OCI-LY7 (cell line): ENCODE data around the gene CCT8L2. TPM values are rescaled to one million over a fixed set of nuclear protein-coding genes. Genes with fewer than 3 reads are reported as not detected.
"Not testable (repeated sequence)": the region's sequence is repeated elsewhere in the genome, so short reads cannot be mapped to it uniquely, and the experiment has no call there.

ENCODE experiments used
- BruUV-seq: library from RNA; stranded (reverse); fragments of 400-500 nt; replicated peaks from 2 replicates; lab custom pipeline; 2021; lab: Mats Ljungman, UMichigan
- CTCF ChIA-PET: fragments of 300-600 bp; sonication (Branson Sonifier 250); formaldehyde crosslinking; loops from one replicate; lab custom pipeline; 2022; ENCODE audit warnings: antibody characterized with exemption; ENCODE audit not compliant: unreplicated experiment; lab: Charles Lee
- POLR2A ChIA-PET: fragments of 300-600 bp; sonication (Branson Sonifier 250); formaldehyde crosslinking; loops from one replicate; lab custom pipeline; 2022; ENCODE audit warnings: antibody characterized with exemption; lab: Charles Lee
- DNase-seq: peaks from one replicate; pipeline ENCODE4 v3.0.0-alpha.2; 2015; ENCODE audit warnings: low spot score
- H2AFZ ChIP-seq: fragments of 200-600 bp; sonication (generic), shearing (Covaris generic); 2 replicates; pipeline ENCODE4 v1.6.1; 2014; ENCODE audit warnings: mild to moderate bottlenecking, antibody characterized with exemption, low read length, moderate library complexity
- H3K27ac ChIP-seq: fragments of 200-600 bp; sonication (generic); 2 replicates; pipeline ENCODE4 v1.5.1; 2014; ENCODE audit warnings: mixed run types, low read depth, mild to moderate bottlenecking, moderate library complexity, low read length, inconsistent platforms; ENCODE audit not compliant: poor library complexity, severe bottlenecking
- H3K36me3 ChIP-seq: fragments of 200-600 bp; sonication (generic); 2 replicates; pipeline ENCODE4 v1.6.1; 2014; ENCODE audit warnings: mild to moderate bottlenecking, antibody characterized with exemption, low read length, moderate library complexity, mixed read lengths; ENCODE audit not compliant: insufficient read depth
- H3K4me1 ChIP-seq: fragments of 200-600 bp; sonication (generic); 2 replicates; pipeline ENCODE4 v1.5.1; 2014; ENCODE audit warnings: mild to moderate bottlenecking, low read length; ENCODE audit not compliant: insufficient read depth, poor library complexity, severe bottlenecking
- H3K4me2 ChIP-seq: fragments of 200-600 bp; sonication (generic); 2 replicates; pipeline ENCODE4 v1.6.1; 2014; ENCODE audit warnings: mild to moderate bottlenecking, low read length
- H3K4me3 ChIP-seq: fragments of 200-600 bp; sonication (generic); 2 replicates; pipeline ENCODE4 v1.5.1; 2014; ENCODE audit warnings: mild to moderate bottlenecking, low read depth, low read length; ENCODE audit not compliant: poor library complexity, severe bottlenecking
- H3K79me2 ChIP-seq: fragments of 200-600 bp; sonication (generic); 2 replicates; pipeline ENCODE4 v1.6.1; 2016; ENCODE audit warnings: low read depth, mild to moderate bottlenecking, low read length, moderate library complexity, mixed read lengths; ENCODE audit not compliant: insufficient read depth
- H3K9me2 ChIP-seq: fragments of 200-600 bp; sonication (generic); 2 replicates; pipeline ENCODE4 v1.6.1; 2016; ENCODE audit warnings: mild to moderate bottlenecking, low read length, mixed read lengths; ENCODE audit not compliant: insufficient read depth
- H3K9me3 ChIP-seq: fragments of 200-600 bp; sonication (generic); 2 replicates; pipeline ENCODE4 v1.6.1; 2014; ENCODE audit warnings: mild to moderate bottlenecking, mixed run types, low read length, mixed read lengths
- H4K20me1 ChIP-seq: fragments of 200-600 bp; sonication (generic); 2 replicates; pipeline ENCODE4 v1.6.1; 2014; ENCODE audit warnings: mild to moderate bottlenecking, antibody characterized with exemption, low read length, moderate library complexity, mixed read lengths; ENCODE audit not compliant: insufficient read depth
- EZH2phosphoT487 ChIP-seq: fragments of 200-600 bp; sonication (generic); IDR thresholded peaks from 2 replicates; pipeline ENCODE4 v1.6.1; 2018; ENCODE audit warnings: low read depth, borderline replicate concordance, mild to moderate bottlenecking, mixed run types, antibody characterized with exemption, low read length, moderate library complexity, mixed read lengths
- intact Hi-C: fragments of 100-400 bp; cut with micrococcal nuclease; formaldehyde crosslinking; loops from one replicate; pipeline ENCODE4 v1.10.0; 2022; ENCODE audit not compliant: unreplicated experiment
- total RNA-seq, 2 experiments: library from RNA; depleted of rRNA in 1 of 2; stranded (reverse); fragments of >200 nt in 1 of 2; shearing (Covaris generic) in 1 of 2; gene quantifications; 2 replicates each; pipeline ENCODE4 v1.2.3, GENCODE V29; 2014 to 2022
- TF ChIP-seq, protein P1 (sequence below): fragments of 200-600 bp; sonication (generic); conservative IDR thresholded peaks from 2 replicates; pipeline ENCODE4 v1.5.1; 2014; ENCODE audit warnings: mild to moderate bottlenecking, antibody characterized with exemption, low read length, moderate library complexity, mixed read lengths

The CCT8L2 gene
- total RNA-seq, 2 experiments from 2014 or later: not detected

DNA sequence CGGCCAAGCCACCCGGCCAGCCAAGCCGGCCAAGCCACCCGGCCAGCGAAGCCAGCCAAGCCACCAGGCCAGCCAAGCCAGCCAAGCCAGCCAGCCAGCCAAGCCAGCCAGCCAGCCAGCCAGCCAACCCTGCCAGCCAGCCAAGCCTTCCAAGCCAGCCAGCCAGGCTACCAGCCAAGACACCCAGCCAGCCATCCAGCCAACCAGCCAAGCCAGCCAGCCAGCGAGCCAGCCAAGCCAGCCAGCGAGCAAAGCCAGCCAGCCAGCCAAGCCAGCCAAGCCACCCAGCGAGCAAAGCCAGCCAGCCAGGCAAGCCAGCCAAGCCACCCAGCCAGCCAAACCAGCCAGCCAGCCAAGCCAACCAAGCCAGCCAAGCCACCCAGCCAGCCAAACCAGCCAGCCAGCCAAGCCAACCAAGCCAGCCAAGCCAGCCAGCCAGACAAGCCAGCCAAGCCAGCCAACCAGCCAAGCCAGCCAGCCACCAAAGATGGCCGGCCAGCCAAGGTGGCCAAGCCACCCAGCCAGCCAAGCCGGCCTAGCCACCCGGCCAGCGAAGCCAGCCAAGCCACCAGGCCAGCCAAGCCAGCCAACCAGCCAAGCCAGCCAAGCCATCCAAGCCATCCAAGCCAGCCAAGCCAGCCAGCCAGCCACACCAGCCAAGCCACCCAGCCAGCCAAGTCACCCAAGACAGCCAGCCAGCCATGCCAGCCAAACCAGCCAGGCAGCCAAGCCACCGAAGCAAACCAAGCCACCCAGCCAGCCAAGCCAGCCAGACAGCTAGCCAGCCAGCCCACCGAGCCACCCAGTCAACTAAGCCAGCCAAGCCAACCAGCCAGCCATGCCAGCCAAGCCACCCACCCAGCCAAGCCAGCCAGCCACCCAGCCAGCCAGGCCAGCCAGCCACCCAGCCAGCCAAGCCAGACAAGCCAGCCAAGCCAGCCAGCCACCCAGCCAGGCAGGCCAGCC is 28.8 kb downstream of the CCT8L2 start:
- ChIA-PET POLR2A (no interaction called here), CTCF (no interaction called here)
- Histone ChIP-seq H3K9me2 (no peaks in the 10 kb centered on the region), H3K4me2 (no peak overlapping the region), H3K9me3 (no peaks in the 10 kb centered on the region), H2AFZ (no peak overlapping the region), H4K20me1 (no peaks in the 10 kb centered on the region), H3K36me3 (no peaks in the 10 kb centered on the region), H3K27ac (no peak overlapping the region), H3K79me2 (no peaks in the 10 kb centered on the region), H3K4me3 (no peak overlapping the region), H3K4me1 (no peaks in the 10 kb centered on the region)
- intact Hi-C loops: no loop called here
- no TSS peak for BruUV-seq
- TF ChIP-seq EZH2phosphoT487: no peak
- TF ChIP-seq, protein P1, sequence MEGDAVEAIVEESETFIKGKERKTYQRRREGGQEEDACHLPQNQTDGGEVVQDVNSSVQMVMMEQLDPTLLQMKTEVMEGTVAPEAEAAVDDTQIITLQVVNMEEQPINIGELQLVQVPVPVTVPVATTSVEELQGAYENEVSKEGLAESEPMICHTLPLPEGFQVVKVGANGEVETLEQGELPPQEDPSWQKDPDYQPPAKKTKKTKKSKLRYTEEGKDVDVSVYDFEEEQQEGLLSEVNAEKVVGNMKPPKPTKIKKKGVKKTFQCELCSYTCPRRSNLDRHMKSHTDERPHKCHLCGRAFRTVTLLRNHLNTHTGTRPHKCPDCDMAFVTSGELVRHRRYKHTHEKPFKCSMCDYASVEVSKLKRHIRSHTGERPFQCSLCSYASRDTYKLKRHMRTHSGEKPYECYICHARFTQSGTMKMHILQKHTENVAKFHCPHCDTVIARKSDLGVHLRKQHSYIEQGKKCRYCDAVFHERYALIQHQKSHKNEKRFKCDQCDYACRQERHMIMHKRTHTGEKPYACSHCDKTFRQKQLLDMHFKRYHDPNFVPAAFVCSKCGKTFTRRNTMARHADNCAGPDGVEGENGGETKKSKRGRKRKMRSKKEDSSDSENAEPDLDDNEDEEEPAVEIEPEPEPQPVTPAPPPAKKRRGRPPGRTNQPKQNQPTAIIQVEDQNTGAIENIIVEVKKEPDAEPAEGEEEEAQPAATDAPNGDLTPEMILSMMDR: no peak
- DNase-seq: no peak

DNA sequence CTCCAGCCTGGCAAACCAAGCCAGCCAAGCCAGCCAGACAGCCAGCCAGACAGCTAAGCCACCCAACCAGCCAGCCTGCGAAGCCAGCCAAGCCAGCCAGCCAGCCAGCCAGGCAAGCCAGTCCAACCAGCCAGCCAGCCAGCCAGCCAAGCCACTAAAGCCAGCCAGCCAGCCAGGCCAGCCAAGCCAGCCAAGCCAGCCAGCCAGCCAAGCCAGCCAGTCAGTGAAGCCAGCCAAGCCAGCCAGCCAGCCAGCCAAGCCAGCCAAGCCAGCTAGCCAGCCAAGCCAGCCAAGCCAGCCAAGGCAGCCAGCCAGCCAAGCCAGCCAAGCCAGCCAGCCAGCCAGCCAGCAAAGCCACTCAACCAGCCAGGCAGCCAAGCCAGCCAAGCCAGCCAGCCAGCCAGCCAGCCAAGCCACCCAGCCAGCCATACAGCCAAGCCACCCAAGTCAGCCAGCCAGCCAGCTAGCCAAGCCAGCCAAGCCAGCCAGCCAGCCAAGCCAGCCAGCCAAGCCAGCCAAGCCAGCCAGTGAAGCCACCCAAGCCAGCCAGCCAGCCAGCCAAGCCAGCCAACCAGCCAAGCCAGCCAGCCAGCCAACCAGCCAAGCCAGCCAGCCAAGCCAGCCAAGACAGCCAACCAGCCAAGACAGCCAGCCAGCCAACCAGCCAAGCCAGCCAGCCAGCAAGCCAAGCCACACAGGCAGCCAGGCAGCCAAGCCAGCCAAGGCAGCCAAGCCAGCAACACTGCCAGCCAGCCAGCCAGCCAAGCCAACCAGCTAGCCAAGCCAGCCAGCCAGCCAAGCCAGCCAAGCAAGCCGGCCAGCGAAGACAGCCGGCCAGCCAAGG is 29.7 kb downstream of the CCT8L2 start:
- TF ChIP-seq EZH2phosphoT487: no peak
- TF ChIP-seq, protein P1: no peak
- H3K9me3 ChIP-seq: no peaks in the 10 kb centered on the region

GRCh38 chr22:16561093-16561658 is 31.4 kb downstream of the CCT8L2 start:
- H3K9me2 ChIP-seq, H3K36me3 ChIP-seq, H3K4me3 ChIP-seq, DNase-seq, H3K4me1 ChIP-seq, H3K9me3 ChIP-seq, H2AFZ ChIP-seq, POLR2A ChIA-PET, intact Hi-C loops, H4K20me1 ChIP-seq, H3K4me2 ChIP-seq, H3K27ac ChIP-seq, BruUV-seq, H3K79me2 ChIP-seq, CTCF ChIA-PET: not testable (repeated sequence)

More for the DNA sequence above, 29.7 kb downstream of the CCT8L2 start:
- Histone ChIP-seq H3K4me2 (no peak overlapping the region), H3K36me3 (no peaks in the 10 kb centered on the region), H3K9me2 (no peaks in the 10 kb centered on the region), H3K79me2 (no peaks in the 10 kb centered on the region), H3K27ac (no peak overlapping the region), H3K4me1 (no peaks in the 10 kb centered on the region), H2AFZ (no peak overlapping the region), H4K20me1 (no peaks in the 10 kb centered on the region), H3K4me3 (no peak overlapping the region)
- intact Hi-C loops: no loop called here
- no TSS peak for BruUV-seq
- ChIA-PET CTCF (no interaction called here), POLR2A (no interaction called here)
- no peak for DNase-seq

- H3K9me2 ChIP-seq, H3K79me2 ChIP-seq, POLR2A ChIA-PET, H3K9me3 ChIP-seq, CTCF ChIA-PET, H3K4me3 ChIP-seq, intact Hi-C loops, H3K27ac ChIP-seq, H3K36me3 ChIP-seq, BruUV-seq, H2AFZ ChIP-seq, H4K20me1 ChIP-seq, DNase-seq, H3K4me2 ChIP-seq, H3K4me1 ChIP-seq: not testable (repeated sequence)
These were observed 32.0 kb downstream of the CCT8L2 start for GRCh38 chr22:16560651-16561050.
